GM21723 (cell line): Measurements from ENCODE around the gene PILRA.
"Not testable (repeated sequence)": the region's sequence is repeated elsewhere in the genome, so short reads cannot be mapped to it uniquely, and the experiment has no call there.

ENCODE experiments used
- ATAC-seq: cut with Tn5 transposase; IDR thresholded peaks from one replicate; pipeline ENCODE4 v1.9.1; 2021; ENCODE audit warnings: mild to moderate bottlenecking, moderate library complexity; ENCODE audit not compliant: unreplicated experiment

PILRA gene

DNA sequence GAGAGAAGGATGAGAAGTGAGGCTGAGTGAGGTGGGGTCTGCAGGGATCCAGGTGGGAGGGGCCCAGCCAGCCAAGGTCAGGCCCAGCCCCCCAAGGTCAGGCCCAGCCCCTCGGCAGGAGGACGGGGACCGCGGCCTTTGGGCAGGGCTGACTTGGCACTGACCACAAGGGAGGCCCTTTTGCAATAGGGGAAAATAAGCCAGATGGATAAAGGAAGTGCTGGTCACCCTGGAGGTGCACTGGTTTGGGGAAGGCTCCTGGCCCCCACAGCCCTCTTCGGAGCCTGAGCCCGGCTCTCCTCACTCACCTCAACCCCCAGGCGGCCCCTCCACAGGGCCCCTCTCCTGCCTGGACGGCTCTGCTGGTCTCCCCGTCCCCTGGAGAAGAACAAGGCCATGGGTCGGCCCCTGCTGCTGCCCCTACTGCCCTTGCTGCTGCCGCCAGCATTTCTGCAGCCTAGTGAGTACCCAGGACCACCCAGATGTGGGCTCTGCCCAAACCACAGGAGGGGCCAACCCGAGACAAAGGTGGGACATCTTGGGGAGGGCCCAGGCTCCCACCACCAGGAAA lies at the start of gene PILRA:
Gene PILRA, plus strand, starts transcription at position 227 of the 571 bp plus-strand sequence. Its CDS starts 170 bp downstream, at position 397.
- no peak for ATAC-seq

DNA sequence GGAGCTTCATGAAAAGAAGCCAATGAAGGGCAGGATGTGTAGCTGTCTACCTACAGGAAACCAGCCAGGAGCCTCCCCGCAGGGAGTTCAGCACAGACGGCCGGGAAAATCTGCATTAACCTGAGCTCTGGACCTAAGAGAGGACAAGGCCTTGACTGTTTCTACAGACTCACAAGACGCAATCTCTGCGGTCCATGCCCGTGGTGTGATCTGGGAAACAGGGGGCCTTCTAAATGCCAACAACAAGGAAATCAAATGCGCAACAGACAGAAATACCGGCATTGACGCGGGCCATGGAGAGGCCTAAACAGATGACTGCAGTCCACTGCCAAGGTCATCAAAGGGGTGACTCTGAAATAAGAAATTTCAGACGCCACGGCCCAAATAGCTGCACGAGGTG lies 49.1 kb upstream of the PILRA start:
- ATAC-seq = not testable (repeated sequence)

DNA sequence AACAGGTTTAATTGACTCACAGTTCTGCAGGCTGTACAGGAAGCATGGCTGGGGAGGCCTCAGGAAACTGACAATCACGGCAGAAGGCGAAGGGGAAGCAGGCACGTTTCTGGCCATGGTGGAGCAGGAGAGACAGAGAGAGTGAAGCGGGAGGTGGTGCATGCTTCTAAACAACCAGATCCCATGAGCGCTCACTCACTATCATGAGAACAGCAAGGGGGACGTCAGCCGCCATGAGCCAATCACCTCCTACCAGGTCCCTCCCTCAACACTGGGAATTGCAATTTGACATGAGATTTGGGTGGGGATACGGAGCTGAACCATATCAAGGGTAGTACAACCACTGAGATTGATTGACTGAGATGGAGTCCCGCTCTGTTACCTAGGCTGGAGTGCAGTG lies 47.6 kb upstream of the PILRA start:
- ATAC-seq = not testable (repeated sequence)

- not testable (repeated sequence) for ATAC-seq
These were observed 46.4 kb upstream of the PILRA start for GRCh38 chr7:100326914-100327313.

DNA sequence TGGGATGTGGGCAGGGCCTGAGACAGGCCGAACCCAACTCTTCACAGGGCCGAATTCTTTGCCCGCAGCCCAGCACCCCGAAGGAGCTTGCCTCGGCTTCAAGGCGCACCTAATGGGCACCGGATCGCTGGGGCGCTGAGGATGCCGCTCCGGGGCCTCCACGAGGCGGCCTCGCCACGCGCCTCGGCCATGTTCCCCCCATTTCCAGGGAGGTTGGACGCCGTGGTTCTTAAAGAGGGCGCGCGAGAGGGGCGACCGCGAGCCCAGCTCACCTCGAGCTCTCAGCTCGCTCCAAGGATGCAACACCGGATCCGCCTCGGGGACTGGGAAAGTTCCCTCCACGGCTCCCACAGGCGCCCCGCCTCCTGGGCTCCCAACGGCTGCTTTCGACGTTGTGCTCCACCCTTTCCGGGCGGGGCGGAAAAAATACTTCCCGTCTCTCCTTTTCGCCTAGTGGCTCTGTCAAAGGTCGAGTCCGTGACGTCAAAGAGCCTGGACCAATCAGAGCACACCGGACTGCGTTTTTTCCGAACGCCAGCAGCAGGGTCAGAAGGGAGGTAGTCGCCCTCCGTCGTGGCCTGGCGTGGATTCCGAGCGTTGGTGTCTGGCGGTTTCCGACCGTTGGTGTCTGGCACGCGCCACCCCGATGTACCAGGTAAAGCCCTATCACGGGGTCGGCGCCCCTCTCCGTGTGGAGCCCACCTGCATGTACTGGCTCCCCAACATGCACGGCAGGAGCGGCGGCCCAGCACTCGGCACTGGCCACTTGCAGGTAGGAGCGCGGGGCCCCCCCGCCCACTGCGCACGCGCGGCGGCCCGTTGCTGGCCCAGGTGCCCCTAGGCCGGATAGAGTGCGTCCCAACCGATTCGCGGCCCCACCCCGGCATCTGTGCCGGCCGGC lies 37.5 kb upstream of the PILRA start:
- ATAC-seq = peak; percentile 95

DNA sequence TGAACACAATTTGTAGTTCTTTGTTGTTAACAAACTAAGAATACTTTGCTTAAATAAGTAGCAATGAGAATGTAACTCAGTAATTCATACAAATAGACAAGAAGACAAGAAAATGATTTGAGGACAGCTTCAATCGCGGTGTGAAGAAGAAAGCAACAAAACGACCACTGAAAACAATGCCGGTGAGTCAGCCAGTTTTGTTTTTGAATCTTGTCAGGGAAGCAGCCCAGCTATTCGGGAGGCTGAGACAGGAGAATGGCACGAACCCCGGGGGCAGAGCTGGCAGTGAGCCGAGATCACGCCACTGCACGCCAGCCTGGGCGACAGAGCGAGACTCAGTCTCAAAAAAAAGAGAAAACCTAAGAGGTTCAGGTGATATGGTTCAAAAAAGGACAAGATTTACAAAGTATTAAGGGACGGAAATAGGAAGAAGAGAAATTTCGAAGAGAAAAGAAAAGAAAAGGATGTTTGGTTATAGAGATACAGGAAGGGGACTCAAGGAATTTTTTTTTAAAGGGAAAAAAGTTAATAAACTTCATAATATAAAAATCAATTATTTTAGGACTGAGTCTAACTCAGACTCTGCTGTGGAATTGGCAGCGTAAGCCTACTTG lies 35.1 kb upstream of the PILRA start:
- ATAC-seq = not testable (repeated sequence)

DNA sequence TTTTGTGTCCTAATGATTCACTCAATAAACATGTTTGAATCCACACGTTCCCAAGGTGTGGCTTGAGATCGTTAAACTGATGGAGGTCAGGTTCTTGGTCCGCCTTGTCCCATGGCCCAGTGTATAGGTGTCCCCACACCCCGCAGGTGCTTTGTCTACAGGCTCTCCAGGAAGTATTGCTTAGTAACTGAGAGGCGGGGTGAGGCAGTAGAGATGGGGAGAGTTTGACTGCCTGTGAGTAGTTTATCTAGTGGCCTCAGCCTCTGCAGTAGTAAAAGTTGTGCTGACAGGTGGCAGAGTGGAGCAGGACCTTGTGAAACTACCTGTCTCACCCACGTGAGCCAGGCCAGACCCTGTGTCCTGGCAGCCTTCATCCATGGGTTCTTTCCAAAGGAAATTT lies 32.0 kb upstream of the PILRA start:
- not testable (repeated sequence) for ATAC-seq

DNA sequence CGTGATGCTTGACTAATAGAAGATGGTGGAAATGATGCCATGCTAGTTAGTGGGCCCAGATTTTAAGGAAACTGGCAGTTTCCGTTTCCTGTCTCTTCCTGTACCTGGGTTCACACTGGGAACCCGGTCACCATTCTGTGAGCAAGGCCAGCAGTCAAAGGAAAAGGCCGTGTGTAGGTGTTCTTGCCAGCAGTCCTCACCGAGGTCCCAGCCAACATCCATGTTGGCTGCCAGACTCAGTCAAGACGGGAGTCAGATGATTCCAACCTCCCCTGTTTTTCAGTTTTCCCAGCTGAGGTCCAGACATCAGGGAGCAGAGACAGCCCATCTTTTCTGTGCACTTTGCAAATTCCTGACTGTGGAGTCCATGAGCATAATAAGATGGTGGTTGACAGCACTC lies 30.5 kb upstream of the PILRA start:
- ATAC-seq = no peak

DNA sequence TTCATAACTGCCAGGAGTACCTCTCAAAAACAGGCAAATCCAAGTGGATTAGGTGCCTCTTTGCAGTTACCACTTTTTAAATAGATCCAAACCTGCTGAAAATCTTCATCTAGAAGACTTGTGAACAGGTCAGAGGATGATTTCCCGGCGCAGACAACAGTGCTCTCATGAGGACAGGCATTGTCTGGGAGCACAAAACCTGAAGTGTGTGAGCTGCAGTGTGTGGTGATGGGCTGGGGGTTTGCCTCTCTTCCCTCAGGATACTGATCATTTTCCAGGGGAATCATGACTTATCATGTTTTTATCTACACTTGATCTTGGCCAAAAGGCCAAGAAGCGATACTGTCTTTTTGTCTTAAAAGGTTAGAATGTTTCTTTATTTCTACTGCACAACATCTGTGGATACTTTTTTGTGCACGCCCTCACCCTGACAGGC lies 29.1 kb upstream of the PILRA start:
- peak; percentile 2 for ATAC-seq

GRCh38 chr7:100344560-100345287 lies 28.6 kb upstream of the PILRA start:
- ATAC-seq = peak; percentile 77

- peak; percentile 35 for ATAC-seq
These were observed 28.0 kb upstream of the PILRA start for GRCh38 chr7:100345288-100345672.

DNA sequence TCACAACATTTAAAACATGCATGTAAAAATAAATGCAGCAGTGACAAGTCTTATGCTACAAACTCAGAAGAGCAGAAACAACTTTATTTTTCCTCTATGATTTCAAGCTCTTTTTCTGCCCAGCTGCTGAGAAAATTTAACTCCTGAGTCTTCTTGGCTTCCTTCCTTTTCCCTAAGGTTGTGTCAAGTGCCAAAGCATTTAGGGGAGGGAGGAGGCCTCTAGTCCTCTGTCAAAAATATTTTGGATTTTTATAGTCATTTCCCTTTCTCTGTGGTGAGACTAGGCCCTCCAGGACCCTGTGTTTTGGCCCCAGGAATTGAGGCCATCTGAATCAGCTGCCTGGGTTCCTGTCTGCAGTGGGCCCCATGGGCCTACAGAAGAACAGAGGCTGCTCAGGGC lies 26.4 kb upstream of the PILRA start:
- ATAC-seq = no peak

DNA sequence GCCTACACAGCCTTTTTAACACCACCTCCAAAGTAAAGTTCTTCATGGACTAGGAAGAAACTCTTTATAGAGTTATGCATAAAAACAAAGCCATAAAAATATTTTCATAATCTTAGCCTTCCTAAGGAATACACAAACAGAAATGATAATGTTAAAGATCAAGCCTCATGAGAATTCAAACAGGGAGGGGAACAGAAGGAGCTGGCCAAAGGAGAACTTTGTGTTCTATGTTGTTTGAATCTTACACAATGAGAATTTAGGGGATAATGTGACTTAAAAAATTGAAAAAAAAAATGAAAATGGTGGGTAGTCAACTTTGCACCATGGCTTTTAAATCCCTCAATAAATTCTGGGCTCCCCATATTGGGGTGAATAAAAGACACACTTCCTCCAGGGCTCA lies 24.5 kb upstream of the PILRA start:
- ATAC-seq = no peak

DNA sequence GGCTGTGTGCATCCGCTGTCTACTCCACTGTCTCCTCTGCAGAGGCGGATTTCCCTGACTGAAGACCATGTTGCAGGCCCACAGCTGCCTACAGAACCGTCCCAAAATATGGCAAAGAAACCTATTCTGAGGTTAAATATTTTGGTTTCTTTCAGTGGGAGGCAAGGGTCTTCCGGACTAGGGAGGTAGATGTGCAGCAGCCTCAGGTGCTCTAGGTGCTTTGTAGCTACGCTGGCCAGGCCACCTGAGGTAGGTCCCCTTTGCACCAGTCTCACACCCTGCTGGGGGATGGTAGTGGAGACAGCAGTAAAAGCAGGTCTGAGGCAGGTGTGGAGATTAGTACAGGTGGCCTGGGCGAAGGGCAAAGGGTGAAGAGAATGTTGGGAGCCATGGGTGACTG lies 23.5 kb upstream of the PILRA start:
- ATAC-seq = no peak

GRCh38 chr7:100351657-100352058 lies 21.6 kb upstream of the PILRA start:
- no peak for ATAC-seq

GRCh38 chr7:100352230-100352781 lies 21.0 kb upstream of the PILRA start:
- not testable (repeated sequence) for ATAC-seq

DNA sequence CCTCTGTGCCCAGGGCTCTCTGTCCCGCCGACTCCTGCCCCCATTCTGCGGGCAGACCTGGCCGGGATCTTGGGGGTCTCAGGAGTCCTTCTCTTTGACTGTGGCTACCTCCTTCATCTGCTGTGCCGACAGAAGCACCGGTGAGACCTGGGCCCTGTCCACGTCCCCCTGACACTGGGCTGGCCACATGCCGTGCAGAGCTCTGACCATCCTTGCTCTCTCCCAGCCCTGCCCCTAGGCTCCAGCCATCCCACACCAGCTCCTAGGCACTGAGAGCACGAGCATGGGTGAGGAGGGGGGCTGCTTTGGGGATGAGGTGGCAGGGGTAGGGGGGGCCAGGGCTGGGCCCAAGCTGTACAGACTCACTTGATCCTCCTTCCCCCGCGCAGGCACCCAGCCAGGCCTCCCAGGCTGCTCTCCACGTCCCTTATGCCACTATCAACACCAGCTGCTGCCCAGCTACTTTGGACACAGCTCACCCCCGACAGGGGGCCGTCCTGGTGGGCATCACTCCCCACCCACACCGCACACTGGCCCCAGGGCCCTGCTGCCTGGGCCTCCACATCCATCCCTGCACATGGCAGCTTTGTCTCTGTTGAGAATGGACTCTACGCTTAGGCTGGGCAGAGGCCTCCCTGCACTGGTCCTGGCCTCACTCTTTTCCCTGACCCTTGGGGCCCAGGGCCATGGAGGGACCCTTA lies 20.2 kb upstream of the PILRA start:
- no peak for ATAC-seq

DNA sequence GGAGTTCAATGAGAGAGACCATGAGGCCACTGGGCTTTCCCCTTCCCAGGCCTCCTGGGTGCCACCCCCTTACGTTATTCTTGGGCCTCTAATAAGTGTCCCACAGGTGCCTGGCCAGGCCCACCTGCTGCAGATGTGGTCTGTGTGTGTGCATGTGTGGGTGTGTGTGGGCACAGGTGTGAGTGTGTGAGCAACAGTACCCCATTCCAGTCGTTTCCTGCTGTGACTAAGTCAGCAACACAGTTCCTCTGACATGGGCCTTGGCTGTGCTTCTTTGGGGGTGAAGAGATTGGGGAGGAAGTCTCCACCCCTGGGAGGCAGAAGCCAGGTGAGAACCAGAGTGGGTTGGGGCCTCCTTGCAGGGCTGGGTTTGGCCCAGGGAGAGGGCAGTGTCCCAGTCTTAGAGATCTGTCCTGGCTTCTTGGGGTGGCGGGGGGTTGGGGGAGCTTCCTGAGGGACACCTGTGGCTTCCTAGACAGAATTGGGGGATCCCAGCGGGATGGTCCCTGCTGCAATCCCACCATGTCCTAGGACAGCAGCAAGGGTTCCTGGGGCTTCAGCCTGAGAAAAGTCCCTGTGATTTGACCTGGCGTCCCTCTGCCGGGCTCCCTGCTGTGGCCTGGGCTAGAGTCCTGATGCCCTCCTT lies 19.5 kb upstream of the PILRA start:
- ATAC-seq = no peak

DNA sequence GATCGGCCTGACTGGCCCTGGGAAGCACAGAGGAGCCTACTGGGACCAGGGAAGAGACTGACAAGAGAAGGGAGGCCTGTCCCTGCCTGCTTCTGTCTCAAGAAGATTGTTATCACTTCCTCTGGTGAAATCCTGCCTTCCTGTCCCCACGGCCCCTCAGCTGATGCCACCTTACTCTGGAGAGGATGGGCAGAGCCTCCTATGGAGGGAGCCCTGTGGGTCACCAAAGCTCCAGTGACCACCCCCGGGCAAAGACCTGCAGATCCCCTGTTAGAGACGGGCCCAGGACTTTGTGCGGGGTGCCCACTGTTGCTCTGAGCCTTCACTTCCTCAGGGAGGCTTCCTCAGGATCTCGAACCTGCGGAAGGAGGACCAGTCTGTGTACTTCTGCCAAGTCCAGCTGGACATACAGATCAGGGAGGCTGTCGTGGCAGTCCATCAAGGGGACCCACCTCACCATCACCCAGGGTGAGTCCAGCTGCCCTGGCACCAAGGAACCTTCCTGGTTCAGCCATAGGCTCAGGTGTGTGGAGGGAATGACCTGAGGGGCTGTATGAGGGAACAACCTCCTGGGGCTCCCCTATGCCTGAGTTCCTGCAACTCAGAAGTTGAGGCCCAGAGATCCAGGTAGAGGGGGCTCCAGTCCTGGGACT lies 16.7 kb upstream of the PILRA start:
- ATAC-seq = no peak
